ENCODE measurements around the gene SLC9A1. TPM values are rescaled to one million over a fixed set of nuclear protein-coding genes. Genes with fewer than 3 reads are reported as not detected.

Gene SLC9A1
- total RNA-seq, 2 experiments from 2014 or later, result 5.8 to 19.2 TPM

- Histone ChIP-seq H3K9me2 (ENCODE audit: insufficient read depth, low read length) (no peaks in the 10 kb centered on the region), H3K79me2 (ENCODE audit: insufficient read depth, low read depth, low read length) (no peaks in the 10 kb centered on the region), H3K9me3 (ENCODE audit: low read length) (no peaks in the 10 kb centered on the region), H3K4me2 (ENCODE audit: low read length) (peak overlapping the region; percentile 35; the same call in 1 of the 2 replicates), H3K4me3 (ENCODE audit: low read depth, low read length, poor library complexity, severe bottlenecking) (no peak overlapping the region), H3K4me1 (ENCODE audit: insufficient read depth, low read length, poor library complexity, severe bottlenecking) (peaks cover 15% of the 10 kb centered on the region), H3K27ac (ENCODE audit: low read depth, low read length, poor library complexity, severe bottlenecking) (no peak overlapping the region), H2AFZ (ENCODE audit: low read length) (0 out of 2 replicates have a peak overlapping the region, but pooled peaks have one; percentile 16), H4K20me1 (ENCODE audit: insufficient read depth, low read length) (no peaks in the 10 kb centered on the region), H3K36me3 (ENCODE audit: insufficient read depth, low read length) (no peaks in the 10 kb centered on the region; the same call in 1 of the 2 replicates)
- POLR2A ChIA-PET, result no interaction called here
- TF ChIP-seq EZH2phosphoT487 (IDR thresholded peaks at IDR 0.05; ENCODE audit: borderline replicate concordance, low read depth, low read length) (no peak), CTCF (conservative IDR thresholded peaks at IDR 0.05; ENCODE audit: low read length) (no peak)
- BruUV-seq (replicated peaks), result TSS peak; percentile 81
- intact Hi-C loops (cut with micrococcal nuclease; ENCODE audit: unreplicated experiment), result loop anchor here (10.0 kb wide), 1 partner anchor 134 kb away; the partner anchor contains the start of gene KDF1
- CTCF ChIA-PET (ENCODE audit: unreplicated experiment), result interaction anchor here (0.6 to 0.9 kb wide), 3 partner anchors 53 to 208 kb away, joined by 3 to 4 read pairs (median 3); no protein-coding TSS in a partner anchor
- peak; percentile 22 for DNase-seq (ENCODE audit: low spot score)
Measured at GRCh38 chr1:27099135-27099586, 55.8 kb downstream of the SLC9A1 start.

GRCh38 chr1:27098431-27099134 lies 56.3 kb downstream of the SLC9A1 start:
- no peak for TF ChIP-seq CTCF (conservative IDR thresholded peaks at IDR 0.05; ENCODE audit: low read length)
- TF ChIP-seq EZH2phosphoT487 (IDR thresholded peaks at IDR 0.05; ENCODE audit: borderline replicate concordance, low read depth, low read length), result no peak
- DNase-seq (ENCODE audit: low spot score), result no peak
- intact Hi-C loops (cut with micrococcal nuclease; ENCODE audit: unreplicated experiment), result loop anchor here (10.0 kb wide), 1 partner anchor 134 kb away; the partner anchor contains the start of gene KDF1
- Histone ChIP-seq H3K36me3 (ENCODE audit: insufficient read depth, low read length) (no peaks in the 10 kb centered on the region; the same call in 1 of the 2 replicates), H3K9me2 (ENCODE audit: insufficient read depth, low read length) (no peaks in the 10 kb centered on the region), H2AFZ (ENCODE audit: low read length) (no peak overlapping the region), H3K4me3 (ENCODE audit: low read depth, low read length, poor library complexity, severe bottlenecking) (no peak overlapping the region), H3K27ac (ENCODE audit: low read depth, low read length, poor library complexity, severe bottlenecking) (no peak overlapping the region), H4K20me1 (ENCODE audit: insufficient read depth, low read length) (no peaks in the 10 kb centered on the region), H3K4me1 (ENCODE audit: insufficient read depth, low read length, poor library complexity, severe bottlenecking) (peaks cover 15% of the 10 kb centered on the region), H3K79me2 (ENCODE audit: insufficient read depth, low read depth, low read length) (no peaks in the 10 kb centered on the region), H3K9me3 (ENCODE audit: low read length) (no peaks in the 10 kb centered on the region), H3K4me2 (ENCODE audit: low read length) (no peak overlapping the region)
- BruUV-seq (replicated peaks), result no TSS peak
- POLR2A ChIA-PET, result no interaction called here
- CTCF ChIA-PET (ENCODE audit: unreplicated experiment), result interaction anchor here (0.6 to 1.0 kb wide), 3 partner anchors 52 to 208 kb away, joined by 3 to 4 read pairs (median 3); no protein-coding TSS in a partner anchor

Data from OCI-LY7 (cell line).